NCI-H82 treated with DMSO at 0.1 percent for 48 hours (cell line): Measurements from ENCODE around the gene BPIFB1.

Experiments used
- DNase-seq: peaks from one replicate; lab custom pipeline; 2025; ENCODE audit not compliant: unreplicated experiment; lab: John Stamatoyannopoulos, UW

BPIFB1 gene

GRCh38 chr20:33320006-33320405 lies 37.0 kb downstream of the BPIFB1 start:
- DNase-seq = no peak

- no peak for DNase-seq
These were observed 39.4 kb downstream of the BPIFB1 start for GRCh38 chr20:33322456-33322855.

GRCh38 chr20:33323236-33323635 lies 40.2 kb downstream of the BPIFB1 start:
- no peak for DNase-seq

GRCh38 chr20:33325350-33325749 lies 42.3 kb downstream of the BPIFB1 start:
- no peak for DNase-seq

GRCh38 chr20:33328157-33329137 lies 45.4 kb downstream of the BPIFB1 start:
- no peak for DNase-seq

GRCh38 chr20:33332905-33333456 lies 50.0 kb downstream of the BPIFB1 start:
- DNase-seq = no peak

GRCh38 chr20:33333616-33334015 lies 50.6 kb downstream of the BPIFB1 start:
- no peak for DNase-seq

GRCh38 chr20:33334111-33334510 lies 51.1 kb downstream of the BPIFB1 start:
- DNase-seq = no peak

- no peak for DNase-seq
These were observed 53.4 kb downstream of the BPIFB1 start for GRCh38 chr20:33336375-33336774.

GRCh38 chr20:33337119-33337518 lies 54.1 kb downstream of the BPIFB1 start:
- DNase-seq = no peak

GRCh38 chr20:33337531-33338165 lies 54.6 kb downstream of the BPIFB1 start:
- DNase-seq = no peak

- DNase-seq = no peak
These were observed 55.6 kb downstream of the BPIFB1 start for GRCh38 chr20:33338467-33339258.

- no peak for DNase-seq
These were observed 56.6 kb downstream of the BPIFB1 start for GRCh38 chr20:33339515-33340058.

GRCh38 chr20:33343521-33343920 lies 60.5 kb downstream of the BPIFB1 start:
- no peak for DNase-seq

- no peak for DNase-seq
These were observed 62.3 kb downstream of the BPIFB1 start for GRCh38 chr20:33345342-33345741.

GRCh38 chr20:33348136-33348937 lies 65.3 kb downstream of the BPIFB1 start:
- no peak for DNase-seq

GRCh38 chr20:33349493-33349892 lies 66.5 kb downstream of the BPIFB1 start:
- DNase-seq = no peak

- no peak for DNase-seq
These were observed 68.7 kb downstream of the BPIFB1 start for GRCh38 chr20:33351696-33352095.

GRCh38 chr20:33352258-33353012 lies 69.4 kb downstream of the BPIFB1 start:
- DNase-seq = no peak
